Effector memory CD8-positive, alpha-beta T cell (primary cell): ENCODE measurements around the gene SLC24A1.
"Not testable (repeated sequence)": the region's sequence is repeated elsewhere in the genome, so short reads cannot be mapped to it uniquely, and the experiment has no call there.

Source experiments
- ATAC-seq: fragments of 150-1000 bp; cut with Tn5 transposase; replicated peaks from 2 replicates; pipeline ENCODE4 v1.10.0; 2021; ENCODE audit warnings: mild to moderate bottlenecking, moderate library complexity
- DNase-seq, 3 experiments: peaks; one replicate each; pipeline ENCODE4 v3.0.0; 2021
- H3K27ac Mint-ChIP-seq, 2 donors: one replicate each; pipeline ENCODE4 v1.8.0; 2022; ENCODE audit warnings: mild to moderate bottlenecking in 2 of 2, mixed read lengths in 2 of 2, moderate library complexity in 2 of 2
- H3K27me3 Mint-ChIP-seq, 2 donors: one replicate each; pipeline ENCODE4 v1.8.0; 2022; ENCODE audit warnings: mixed read lengths in 2 of 2
- H3K36me3 Mint-ChIP-seq: one replicate; pipeline ENCODE4 v1.8.0; 2022; ENCODE audit warnings: mild to moderate bottlenecking, moderate library complexity, mixed read lengths; ENCODE audit not compliant: insufficient read depth
- H3K4me1 Mint-ChIP-seq, 2 donors: one replicate each; pipeline ENCODE4 v1.8.0; 2022; ENCODE audit warnings: low read depth in 2 of 2, mixed read lengths in 2 of 2
- H3K4me3 Mint-ChIP-seq, 2 donors: one replicate each; pipeline ENCODE4 v1.8.0; 2022; ENCODE audit warnings: mild to moderate bottlenecking in 2 of 2, mixed read lengths in 2 of 2, moderate library complexity in 2 of 2
- H3K9me3 Mint-ChIP-seq, 2 donors: one replicate each; pipeline ENCODE4 v1.8.0; 2022; ENCODE audit warnings: mixed read lengths in 2 of 2

The SLC24A1 gene

GRCh38 chr15:65603134-65603533 is 18.6 kb upstream of the SLC24A1 start:
- Mint-ChIP-seq H3K27ac (no peak overlapping the region), H3K36me3 (peaks cover 56% of the 10 kb centered on the region), H3K9me3 (no peaks in the 10 kb centered on the region), H3K4me3 (no peak overlapping the region), H3K4me1 (peaks cover 0 to 3% of the 10 kb centered on the region in 2 donors), H3K27me3 (no peaks in the 10 kb centered on the region)
- DNase-seq (no peak), ATAC-seq (no peak)

- ATAC-seq: no peak
- peaks cover 52% of the 10 kb centered on the region for H3K36me3 Mint-ChIP-seq
- H3K27me3 Mint-ChIP-seq: no peaks in the 10 kb centered on the region
- DNase-seq: no peak
- no peaks in the 10 kb centered on the region for H3K9me3 Mint-ChIP-seq
- no peak overlapping the region for H3K27ac Mint-ChIP-seq
- no peak overlapping the region for H3K4me3 Mint-ChIP-seq
- H3K4me1 Mint-ChIP-seq: peaks cover 0 to 3% of the 10 kb centered on the region in 2 donors
These were observed 18.2 kb upstream of the SLC24A1 start for GRCh38 chr15:65603559-65603958.

GRCh38 chr15:65610871-65611718 is 10.6 kb upstream of the SLC24A1 start, which contains the start of gene INTS14:
INTS14 (minus strand) TSS chr15:65611131; CDS start chr15:65607380, 3,751 bp downstream.
- Mint-ChIP-seq H3K27me3 (no peaks in the 10 kb centered on the region), H3K9me3 (no peaks in the 10 kb centered on the region), H3K27ac (peak within 1 kb of the TSS; percentile 97 to 99), H3K36me3 (peaks cover 20% of the 10 kb centered on the region), H3K4me3 (peak within 1 kb of the TSS; percentile 90 to 98), H3K4me1 (peaks cover 26 to 35% of the 10 kb centered on the region in 2 donors)
- DNase-seq (peak; percentile 85 to 86 (median 85)), ATAC-seq (peak; percentile 93)

- DNase-seq (no peak), ATAC-seq (no peak)
- peak overlapping the region; percentile 97 to 99 for H3K27ac Mint-ChIP-seq
- H3K9me3 Mint-ChIP-seq: no peaks in the 10 kb centered on the region
- H3K27me3 Mint-ChIP-seq: no peaks in the 10 kb centered on the region
- H3K4me1 Mint-ChIP-seq: peaks cover 26 to 32% of the 10 kb centered on the region in 2 donors
- peak overlapping the region; percentile 90 to 98 for H3K4me3 Mint-ChIP-seq
- H3K36me3 Mint-ChIP-seq: peaks cover 16% of the 10 kb centered on the region
These were observed 9.7 kb upstream of the SLC24A1 start for GRCh38 chr15:65611888-65612615.

GRCh38 chr15:65612616-65612946 is 9.2 kb upstream of the SLC24A1 start:
- Mint-ChIP-seq H3K4me1 (peaks cover 26 to 32% of the 10 kb centered on the region in 2 donors), H3K4me3 (peak overlapping the region; percentile 90 to 98), H3K27me3 (no peaks in the 10 kb centered on the region), H3K9me3 (no peaks in the 10 kb centered on the region), H3K36me3 (peaks cover 16% of the 10 kb centered on the region), H3K27ac (peak overlapping the region; percentile 97 to 99)
- no peak for DNase-seq
- ATAC-seq: no peak

- H3K27ac Mint-ChIP-seq: peak overlapping the region in 1 of 2 donors; percentile 99
These were observed 8.6 kb upstream of the SLC24A1 start for GRCh38 chr15:65612949-65613744.

GRCh38 chr15:65615887-65616286 is 5.9 kb upstream of the SLC24A1 start:
- not testable (repeated sequence) for DNase-seq, H3K36me3 Mint-ChIP-seq, H3K9me3 Mint-ChIP-seq, H3K27ac Mint-ChIP-seq, H3K4me3 Mint-ChIP-seq, H3K27me3 Mint-ChIP-seq, ATAC-seq
- peaks cover 17 to 20% of the 10 kb centered on the region in 2 donors for H3K4me1 Mint-ChIP-seq

More at GRCh38 chr15:65612949-65613744, 8.6 kb upstream of the SLC24A1 start:
- Mint-ChIP-seq H3K36me3 (peaks cover 16% of the 10 kb centered on the region), H3K27me3 (no peaks in the 10 kb centered on the region), H3K4me3 (no peak overlapping the region), H3K9me3 (no peaks in the 10 kb centered on the region), H3K4me1 (peaks cover 26 to 32% of the 10 kb centered on the region in 2 donors)
- ATAC-seq: no peak
- DNase-seq: no peak

GRCh38 chr15:65618560-65619109 is 3.1 kb upstream of the SLC24A1 start:
- Mint-ChIP-seq H3K9me3 (no peaks in the 10 kb centered on the region), H3K27me3 (no peaks in the 10 kb centered on the region), H3K4me1 (peaks cover 3 to 4% of the 10 kb centered on the region in 2 donors), H3K36me3 (no peaks in the 10 kb centered on the region), H3K27ac (no peak overlapping the region), H3K4me3 (no peak overlapping the region)
- ATAC-seq: no peak
- DNase-seq: no peak

- peaks cover 2 to 3% of the 10 kb centered on the region in 2 donors for H3K4me1 Mint-ChIP-seq
- H3K27me3 Mint-ChIP-seq: no peaks in the 10 kb centered on the region
- no peaks in the 10 kb centered on the region for H3K36me3 Mint-ChIP-seq
- no peak for ATAC-seq
- H3K4me3 Mint-ChIP-seq: no peak overlapping the region
- no peak overlapping the region for H3K27ac Mint-ChIP-seq
- no peaks in the 10 kb centered on the region for H3K9me3 Mint-ChIP-seq
- no peak for DNase-seq
These were observed 2.0 kb upstream of the SLC24A1 start for GRCh38 chr15:65619626-65620290.

- Mint-ChIP-seq H3K4me3 (no peak overlapping the region), H3K9me3 (no peaks in the 10 kb centered on the region), H3K36me3 (peaks cover 2% of the 10 kb centered on the region), H3K27ac (no peak overlapping the region), H3K27me3 (no peaks in the 10 kb centered on the region), H3K4me1 (peaks cover 2 to 3% of the 10 kb centered on the region in 2 donors)
- DNase-seq: no peak
- no peak for ATAC-seq
These were observed 905 bp upstream of the SLC24A1 start for GRCh38 chr15:65620833-65621232.

GRCh38 chr15:65623103-65623502 is 1.4 kb downstream of the SLC24A1 start:
- ATAC-seq (no peak), DNase-seq (no peak)
- Mint-ChIP-seq H3K4me1 (peaks cover 2 to 3% of the 10 kb centered on the region in 2 donors), H3K27ac (no peak overlapping the region), H3K36me3 (peaks cover 2% of the 10 kb centered on the region), H3K27me3 (no peaks in the 10 kb centered on the region), H3K4me3 (no peak overlapping the region), H3K9me3 (no peaks in the 10 kb centered on the region)

GRCh38 chr15:65626856-65627255 is 5.1 kb downstream of the SLC24A1 start:
- H3K27me3 Mint-ChIP-seq: no peaks in the 10 kb centered on the region
- H3K36me3 Mint-ChIP-seq: peaks cover 2% of the 10 kb centered on the region
- DNase-seq (no peak), ATAC-seq (no peak)
- no peak overlapping the region for H3K27ac Mint-ChIP-seq
- no peak overlapping the region for H3K4me3 Mint-ChIP-seq
- H3K9me3 Mint-ChIP-seq: no peaks in the 10 kb centered on the region
- peaks cover 13 to 14% of the 10 kb centered on the region in 2 donors for H3K4me1 Mint-ChIP-seq
